HG02763 (cell line): ENCODE results near the gene ATXN10.

Experiments used
- ATAC-seq: cut with Tn5 transposase; IDR thresholded peaks from one replicate; pipeline ENCODE4 v1.9.1; 2021; ENCODE audit warnings: mild to moderate bottlenecking, moderate library complexity; ENCODE audit not compliant: unreplicated experiment

Gene ATXN10

GRCh38 chr22:45817745-45818423 lies 146.2 kb downstream of the ATXN10 start:
- no peak for ATAC-seq

GRCh38 chr22:45818424-45819085 lies 146.9 kb downstream of the ATXN10 start:
- ATAC-seq, result no peak

DNA sequence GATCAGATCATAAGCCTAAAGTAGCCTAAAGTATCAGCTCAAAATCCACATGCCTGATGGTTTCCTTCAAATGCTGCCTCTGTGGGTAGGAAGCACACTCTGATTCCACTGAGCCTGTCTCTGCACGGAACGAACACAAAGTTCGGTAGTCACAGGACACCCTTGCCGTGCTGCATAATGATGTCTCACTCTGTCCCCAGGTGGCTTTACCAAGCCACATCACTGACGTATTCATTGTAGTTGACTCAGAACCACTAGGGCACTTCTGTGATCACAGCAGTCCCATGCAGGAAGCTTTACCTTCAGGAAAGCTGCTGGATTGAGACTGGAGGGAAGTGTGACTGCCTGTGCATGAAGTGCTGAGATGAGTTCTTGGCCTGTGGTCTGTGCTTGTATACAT lies 147.7 kb downstream of the ATXN10 start:
- no peak for ATAC-seq

DNA sequence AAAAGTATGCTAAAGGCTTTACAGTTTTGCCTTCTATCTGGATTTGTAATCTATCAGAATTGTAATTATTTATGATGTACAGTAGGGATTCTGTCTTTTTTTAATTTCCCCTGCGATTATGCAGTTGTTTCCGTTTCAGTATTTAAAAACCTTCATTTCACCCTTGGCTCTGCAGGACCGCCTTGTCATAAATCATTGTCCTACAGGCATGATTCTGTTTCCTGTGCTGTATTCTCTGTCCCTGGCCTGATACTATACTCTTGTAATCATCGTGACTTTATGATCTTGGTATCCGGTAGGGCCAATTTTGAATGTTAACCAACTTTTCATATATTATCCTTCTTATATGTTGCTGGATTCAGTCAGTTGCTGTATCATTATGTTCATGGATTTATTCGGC lies 151.7 kb downstream of the ATXN10 start:
- no peak for ATAC-seq

GRCh38 chr22:45826520-45826919 lies 154.9 kb downstream of the ATXN10 start:
- no peak for ATAC-seq

- no peak for ATAC-seq
These were observed 157.2 kb downstream of the ATXN10 start for GRCh38 chr22:45828841-45829240.

DNA sequence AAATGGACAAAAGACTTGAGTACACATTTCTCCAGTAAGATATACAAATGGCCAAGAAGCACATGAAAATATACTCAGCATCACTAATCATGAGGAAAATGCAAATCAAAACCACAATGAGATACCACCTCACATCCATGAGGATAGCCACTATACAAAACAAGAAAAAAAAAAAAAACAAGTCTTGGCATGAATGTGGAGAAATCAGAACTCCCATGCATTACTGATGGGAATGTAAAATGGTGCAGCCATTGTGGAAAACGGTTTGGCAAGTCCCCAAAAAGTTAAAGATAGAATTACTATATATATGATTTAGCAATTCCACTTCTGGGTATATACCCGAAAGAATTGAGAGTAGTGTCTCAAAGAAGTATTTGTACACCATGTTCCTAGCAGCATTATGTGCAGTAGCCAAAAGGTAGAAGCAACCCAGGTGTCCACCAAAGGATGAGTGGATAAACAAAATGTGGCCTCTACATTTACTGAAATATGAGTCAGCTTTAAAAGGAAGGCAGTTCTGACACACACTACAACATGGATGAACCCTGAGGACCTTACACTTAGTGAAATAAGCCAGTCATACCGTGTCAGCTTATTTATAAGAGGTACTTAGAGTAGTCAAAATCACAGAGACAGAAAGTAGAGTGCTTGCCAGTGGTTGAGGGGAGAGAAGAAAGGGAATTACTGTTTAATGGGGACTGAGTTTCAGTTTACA lies 159.1 kb downstream of the ATXN10 start:
- ATAC-seq, result no peak

GRCh38 chr22:45831394-45831793 lies 159.8 kb downstream of the ATXN10 start:
- no peak for ATAC-seq

- no peak for ATAC-seq
These were observed 160.5 kb downstream of the ATXN10 start for GRCh38 chr22:45832180-45832579.

GRCh38 chr22:45832959-45833580 lies 161.4 kb downstream of the ATXN10 start:
- ATAC-seq, result no peak

GRCh38 chr22:45833613-45834012 lies 162.0 kb downstream of the ATXN10 start:
- no peak for ATAC-seq

DNA sequence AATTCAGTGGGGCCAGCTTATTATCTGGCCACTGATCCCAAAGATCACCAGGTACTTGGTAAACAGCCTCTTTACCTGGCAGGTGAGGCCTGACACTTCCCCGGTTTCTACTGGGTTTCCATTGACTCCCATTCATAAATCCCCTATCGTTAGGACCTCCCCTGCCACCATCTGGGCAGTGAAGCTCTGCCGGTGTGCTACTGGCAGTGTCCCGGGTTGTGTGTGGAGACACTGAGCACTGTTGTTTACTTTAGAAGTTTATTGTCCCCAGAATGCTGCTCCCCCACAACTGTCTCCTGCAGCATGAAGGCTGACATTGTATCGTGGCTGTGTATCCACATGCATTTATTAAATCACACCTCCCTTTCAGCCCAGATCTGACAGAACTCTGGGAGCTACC lies 162.6 kb downstream of the ATXN10 start:
- no peak for ATAC-seq

GRCh38 chr22:45834795-45835194 lies 163.2 kb downstream of the ATXN10 start:
- no peak for ATAC-seq

DNA sequence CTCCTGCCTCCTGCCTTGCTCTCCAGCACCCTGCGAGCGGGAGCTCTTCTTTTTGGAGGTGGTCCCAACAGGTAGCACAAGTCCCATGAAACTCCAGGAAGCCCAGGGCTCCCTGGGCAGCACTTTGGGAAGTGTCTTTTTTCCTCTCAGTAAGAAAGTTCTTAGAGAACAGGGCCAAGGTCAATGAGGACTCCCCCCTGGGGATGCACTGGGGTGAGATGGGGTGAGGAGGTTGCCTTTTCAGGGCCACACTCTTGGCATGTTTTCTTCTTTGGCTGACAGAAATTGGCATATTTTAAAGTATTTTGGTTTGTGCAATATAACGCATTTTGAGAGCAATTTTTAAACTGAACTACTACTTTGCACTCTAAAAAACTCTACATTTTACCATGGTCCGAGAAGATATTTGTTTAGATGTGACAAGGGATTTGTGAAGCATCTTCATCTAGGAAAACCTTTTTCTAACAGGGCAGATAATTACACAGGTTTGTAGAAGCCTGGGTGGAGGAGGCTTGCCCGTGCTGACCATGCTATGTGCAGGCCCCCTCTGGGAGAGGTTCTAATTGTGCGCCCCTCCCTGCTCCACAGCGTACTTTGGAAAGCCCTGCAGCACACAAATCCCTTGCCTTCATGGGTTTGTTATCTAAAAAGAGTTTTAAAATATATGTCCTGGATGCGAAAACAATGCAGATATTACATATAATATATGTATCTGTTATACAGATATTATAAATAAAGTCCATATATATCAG lies 165.0 kb downstream of the ATXN10 start:
- ATAC-seq, result no peak

GRCh38 chr22:45837508-45837907 lies 165.9 kb downstream of the ATXN10 start:
- ATAC-seq, result no peak

- ATAC-seq, result no peak
These were observed 166.8 kb downstream of the ATXN10 start for GRCh38 chr22:45838305-45838887.

DNA sequence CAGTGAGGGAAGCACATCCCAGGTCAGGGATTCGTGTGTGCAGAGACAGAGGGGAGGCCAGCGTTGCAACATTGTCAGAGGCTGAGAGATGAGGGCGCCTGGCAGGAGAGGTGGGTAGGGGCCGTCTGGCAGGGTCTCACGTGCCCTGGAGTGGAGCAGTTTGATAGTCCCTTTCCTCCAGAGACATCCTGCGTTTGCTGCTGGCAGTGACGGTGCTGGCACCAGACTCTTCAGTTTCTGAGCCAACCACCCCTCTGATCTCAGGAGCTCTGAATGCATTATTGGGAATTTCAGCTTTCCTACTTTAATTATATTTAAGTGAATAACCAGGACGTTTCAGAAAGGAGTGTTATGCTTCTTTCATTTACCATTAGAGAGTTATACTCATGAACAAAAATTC lies 168.8 kb downstream of the ATXN10 start:
- ATAC-seq, result no peak

- no peak for ATAC-seq
These were observed 170.8 kb downstream of the ATXN10 start for GRCh38 chr22:45842291-45842991.

DNA sequence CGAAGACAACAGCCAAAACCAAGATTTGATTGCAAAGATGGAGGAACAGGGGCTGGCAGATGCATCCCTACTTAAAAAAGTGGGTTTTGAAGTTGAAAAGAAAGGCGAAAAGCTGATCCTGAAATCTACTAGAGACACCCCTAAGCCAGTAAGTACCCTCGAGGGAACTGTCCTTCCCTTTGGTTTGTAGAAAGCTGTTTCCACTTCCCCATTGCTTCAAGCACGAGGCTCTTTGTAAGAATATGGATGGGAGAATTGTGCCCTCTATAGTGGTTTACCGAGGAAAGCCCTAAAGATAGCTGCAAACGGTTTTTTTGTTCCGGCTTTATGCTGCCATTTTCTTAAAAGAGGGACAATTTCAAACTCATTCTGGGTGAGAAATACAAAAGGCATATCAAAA lies 171.4 kb downstream of the ATXN10 start:
- no peak for ATAC-seq

DNA sequence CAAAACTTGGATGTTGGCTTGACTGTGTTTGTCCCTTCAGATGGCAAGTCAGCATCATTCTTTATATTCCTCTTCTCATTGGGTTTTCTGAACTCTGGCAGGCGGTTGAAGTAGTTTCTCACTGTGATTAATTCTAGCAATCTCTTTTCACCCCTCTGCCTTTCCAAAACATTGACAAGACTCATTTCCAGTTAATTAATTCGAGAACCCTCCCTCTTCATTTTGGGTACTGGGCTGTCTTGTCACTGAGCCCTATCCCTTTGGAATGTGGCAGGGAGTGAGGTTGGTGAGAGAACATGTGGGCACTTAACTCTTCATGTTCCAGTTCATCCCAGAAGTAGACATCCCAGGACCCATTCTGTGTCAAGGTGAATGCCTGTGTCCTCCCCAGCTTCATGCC lies 172.4 kb downstream of the ATXN10 start:
- ATAC-seq, result no peak
